OCI-LY1 (cell line): Measurements from ENCODE around the gene PADI6.

Source experiments
- CTCF ChIP-seq: fragments of 200-600 bp; sonication (generic), shearing (Covaris generic); IDR thresholded peaks from 2 replicates; pipeline ENCODE4 v1.5.1; 2017; ENCODE audit warnings: mild to moderate bottlenecking, antibody characterized with exemption, low read length, moderate library complexity, mixed read lengths
- EZH2 ChIP-seq: fragments of 200-600 bp; sonication (generic), shearing (Covaris generic); IDR thresholded peaks from 2 replicates; pipeline ENCODE4 v1.8.0; 2017; ENCODE audit warnings: borderline replicate concordance, mixed run types, mild to moderate bottlenecking, antibody characterized with exemption, low read length, moderate library complexity, mixed read lengths

- TF ChIP-seq CTCF (no peak), EZH2 (no peak)
Measured at GRCh38 chr1:17358557-17358956, 13.4 kb upstream of the PADI6 start.
